ENCODE measurements around the gene OTUB2. TPM values are rescaled to one million over a fixed set of nuclear protein-coding genes. Genes with fewer than 3 reads are reported as not detected.

Gene OTUB2
- polyA plus RNA-seq, 1 of the 3 experiments (the other 2 are of a cell fraction): 1.4 TPM

DNA sequence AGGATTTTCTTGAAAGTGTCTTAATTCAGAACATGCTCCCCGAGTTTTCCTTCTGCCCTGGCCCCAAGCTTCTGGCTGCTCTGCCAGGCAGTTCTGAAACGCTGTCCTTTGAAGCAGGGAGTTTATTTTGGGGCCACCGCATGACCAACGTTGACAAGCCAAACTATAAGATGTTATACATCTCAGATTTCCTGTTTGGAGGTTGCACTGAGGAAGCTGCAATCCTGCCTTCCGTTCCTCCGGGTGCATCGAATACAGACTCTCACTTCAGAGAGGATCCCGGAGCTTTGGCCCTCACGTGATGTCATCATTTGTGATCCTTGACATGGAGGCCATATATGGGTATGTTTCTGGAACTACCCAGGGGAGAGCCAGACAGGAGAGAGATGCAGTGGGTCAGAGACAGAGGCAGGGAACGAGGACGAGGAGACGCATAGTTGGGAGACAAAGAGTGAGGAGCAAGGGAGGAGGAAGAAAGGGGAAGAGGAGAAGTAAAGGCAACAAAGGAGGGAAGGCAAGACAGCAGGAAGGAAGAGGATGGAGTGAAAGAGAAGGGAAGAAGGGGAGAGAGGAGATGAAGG, 49.6 kb upstream of the OTUB2 start, which contains the start of gene ASB2:
TSS of gene ASB2 (minus strand) at position 94 of the 581 bp plus-strand sequence. CDS start 12,031 bp downstream, outside the sequence.
- TF ChIP-seq CHD2 (IDR thresholded peaks at IDR 0.05; ENCODE audit: low read length, partially characterized antibody): no peak
- no peak for TF ChIP-seq NRF1 (IDR thresholded peaks at IDR 0.05; ENCODE audit: low read depth, low read length)
- TF ChIP-seq ELF1 (IDR thresholded peaks at IDR 0.05): no peak
- TF ChIP-seq SMC3 (IDR thresholded peaks at IDR 0.05; ENCODE audit: low read depth, low read length): no peak
- no peak for TF ChIP-seq RCOR1 (IDR thresholded peaks at IDR 0.05; ENCODE audit: low read length)
- TF ChIP-seq TAF1 (IDR thresholded peaks at IDR 0.05; ENCODE audit: borderline replicate concordance, low read depth, low read length): no peak
- TF ChIP-seq JUND (IDR thresholded peaks at IDR 0.05): no peak
- TF ChIP-seq POLR2AphosphoS5 (IDR thresholded peaks at IDR 0.05; ENCODE audit: low read depth, low read length): no peak
- no peak for TF ChIP-seq RXRA (IDR thresholded peaks at IDR 0.05; ENCODE audit: borderline replicate concordance, low read depth)
- TF ChIP-seq EZH2phosphoT487 (IDR thresholded peaks at IDR 0.05; ENCODE audit: borderline replicate concordance, low read depth): no peak
- TF ChIP-seq FOXJ3 (CRISPR knock-in tag; IDR thresholded peaks at IDR 0.05): no peak
- TF ChIP-seq NFIC (IDR thresholded peaks at IDR 0.05; ENCODE audit: borderline replicate concordance): no peak
- Histone ChIP-seq H3K36me3 (replicated peaks in 1 of 2; ENCODE audit: control insufficient read depth in 1 of 2, insufficient read depth in 2 of 2, low read length in 1 of 2) (no peaks in the 10 kb centered on the region), H3F3A (replicated peaks; ENCODE audit: insufficient read depth) (no peaks in the 10 kb centered on the region), H3K27ac (ENCODE audit: low read depth in 2 of 2, low read length in 1 of 2) (no peak within 1 kb of the TSS), H3K4me1 (ENCODE audit: control insufficient read depth in 1 of 2, insufficient read depth in 2 of 2, low read depth in 1 of 2, low read length in 1 of 2) (peaks cover 0 to 3% of the 10 kb centered on the region in 2 experiments; a peak in 1 of 4 replicates), H3K79me2 (ENCODE audit: insufficient read depth) (no peaks in the 10 kb centered on the region), H4K20me1 (ENCODE audit: insufficient read depth) (no peaks in the 10 kb centered on the region), H3K4me2 (no peak within 1 kb of the TSS), H3K27me3 (ENCODE audit: insufficient read depth) (no peaks in the 10 kb centered on the region), H3K9me3 (no peaks in the 10 kb centered on the region), H3K9ac (no peak within 1 kb of the TSS), H3K9me2 (no peaks in the 10 kb centered on the region), H2AFZ (ENCODE audit: low read depth) (no peak within 1 kb of the TSS), H3K4me3 (ENCODE audit: low read depth in 2 of 2, low read length in 1 of 2) (no peak within 1 kb of the TSS)
- DNase-seq: no peak
- ChIA-PET CTCF (interaction anchor here (1.3 to 1.8 kb wide), 2 partner anchors 25 to 38 kb away, joined by 4 to 6 read pairs; no protein-coding TSS in a partner anchor), POLR2A (no interaction called here)
- 75% methylated on average over 10 of the region's 12 CpGs for WGBS (ENCODE audit: low lambda C conversion rate)

DNA sequence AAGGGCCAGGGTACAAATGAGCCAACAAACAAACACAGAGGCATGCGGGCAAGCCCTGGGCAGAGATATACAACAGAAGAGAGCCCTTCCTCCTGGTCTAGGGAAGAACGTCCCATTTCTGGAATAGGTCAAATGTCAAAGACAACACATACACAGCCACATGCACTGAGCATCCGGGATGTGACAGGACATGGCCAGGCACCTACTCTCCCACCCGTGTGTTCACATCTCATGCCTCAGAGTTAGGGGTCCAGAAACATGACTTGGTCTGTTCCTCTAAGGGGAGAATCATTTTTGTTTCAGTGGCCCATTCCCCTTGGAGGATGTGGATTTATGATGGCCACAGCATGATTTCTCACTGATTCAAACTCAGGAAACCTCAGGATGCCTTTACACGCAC, 49.0 kb upstream of the OTUB2 start:
- H3K4me2 ChIP-seq: no peak overlapping the region
- H3K4me1 ChIP-seq (ENCODE audit: control insufficient read depth in 1 of 2, insufficient read depth in 2 of 2, low read depth in 1 of 2, low read length in 1 of 2): peaks cover 0 to 3% of the 10 kb centered on the region in 2 experiments; a peak in 1 of 4 replicates
- H3K27me3 ChIP-seq (ENCODE audit: insufficient read depth): no peaks in the 10 kb centered on the region
- H3K4me3 ChIP-seq (ENCODE audit: low read depth in 2 of 2, low read length in 1 of 2): no peak overlapping the region
- CTCF ChIA-PET: interaction anchor here (1.0 to 1.8 kb wide), 2 partner anchors 24 to 38 kb away, joined by 3 to 6 read pairs; no protein-coding TSS in a partner anchor
- H2AFZ ChIP-seq (ENCODE audit: low read depth): no peak overlapping the region
- H3K36me3 ChIP-seq (replicated peaks in 1 of 2; ENCODE audit: control insufficient read depth in 1 of 2, insufficient read depth in 2 of 2, low read length in 1 of 2): no peaks in the 10 kb centered on the region
- DNase-seq: no peak
- TF ChIP-seq RFX5 (IDR thresholded peaks at IDR 0.05; ENCODE audit: low read length) (no peak), SMC3 (IDR thresholded peaks at IDR 0.05; ENCODE audit: low read depth, low read length) (no peak), RCOR1 (IDR thresholded peaks at IDR 0.05; ENCODE audit: low read length) (no peak), POLR2AphosphoS5 (IDR thresholded peaks at IDR 0.05; ENCODE audit: low read depth, low read length) (no peak), TCF12 (IDR thresholded peaks at IDR 0.05) (no peak), GABPA (IDR thresholded peaks at IDR 0.05; ENCODE audit: low read depth) (no peak), JUND (IDR thresholded peaks at IDR 0.05) (no peak), MEF2A (IDR thresholded peaks at IDR 0.05; ENCODE audit: borderline replicate concordance, low read depth) (no peak), NFIC (IDR thresholded peaks at IDR 0.05; ENCODE audit: borderline replicate concordance) (no peak), FOSL2 (IDR thresholded peaks at IDR 0.05; ENCODE audit: borderline replicate concordance, low read depth) (no peak), ELF1 (IDR thresholded peaks at IDR 0.05) (no peak), FOXJ3 (CRISPR knock-in tag; IDR thresholded peaks at IDR 0.05) (no peak), NRF1 (IDR thresholded peaks at IDR 0.05; ENCODE audit: low read depth, low read length) (no peak), CHD2 (IDR thresholded peaks at IDR 0.05; ENCODE audit: low read length, partially characterized antibody) (no peak), YY1 (IDR thresholded peaks at IDR 0.05; ENCODE audit: low read depth) (no peak)
- TF ChIP-seq, protein P1, sequence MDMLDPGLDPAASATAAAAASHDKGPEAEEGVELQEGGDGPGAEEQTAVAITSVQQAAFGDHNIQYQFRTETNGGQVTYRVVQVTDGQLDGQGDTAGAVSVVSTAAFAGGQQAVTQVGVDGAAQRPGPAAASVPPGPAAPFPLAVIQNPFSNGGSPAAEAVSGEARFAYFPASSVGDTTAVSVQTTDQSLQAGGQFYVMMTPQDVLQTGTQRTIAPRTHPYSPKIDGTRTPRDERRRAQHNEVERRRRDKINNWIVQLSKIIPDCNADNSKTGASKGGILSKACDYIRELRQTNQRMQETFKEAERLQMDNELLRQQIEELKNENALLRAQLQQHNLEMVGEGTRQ (IDR thresholded peaks at IDR 0.05; ENCODE audit: borderline replicate concordance, low read depth, low read length): no peak
- TF ChIP-seq, protein P2, sequence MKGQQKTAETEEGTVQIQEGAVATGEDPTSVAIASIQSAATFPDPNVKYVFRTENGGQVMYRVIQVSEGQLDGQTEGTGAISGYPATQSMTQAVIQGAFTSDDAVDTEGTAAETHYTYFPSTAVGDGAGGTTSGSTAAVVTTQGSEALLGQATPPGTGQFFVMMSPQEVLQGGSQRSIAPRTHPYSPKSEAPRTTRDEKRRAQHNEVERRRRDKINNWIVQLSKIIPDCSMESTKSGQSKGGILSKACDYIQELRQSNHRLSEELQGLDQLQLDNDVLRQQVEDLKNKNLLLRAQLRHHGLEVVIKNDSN (IDR thresholded peaks at IDR 0.05; ENCODE audit: borderline replicate concordance, low read depth): no peak
- TF ChIP-seq, protein P3, sequence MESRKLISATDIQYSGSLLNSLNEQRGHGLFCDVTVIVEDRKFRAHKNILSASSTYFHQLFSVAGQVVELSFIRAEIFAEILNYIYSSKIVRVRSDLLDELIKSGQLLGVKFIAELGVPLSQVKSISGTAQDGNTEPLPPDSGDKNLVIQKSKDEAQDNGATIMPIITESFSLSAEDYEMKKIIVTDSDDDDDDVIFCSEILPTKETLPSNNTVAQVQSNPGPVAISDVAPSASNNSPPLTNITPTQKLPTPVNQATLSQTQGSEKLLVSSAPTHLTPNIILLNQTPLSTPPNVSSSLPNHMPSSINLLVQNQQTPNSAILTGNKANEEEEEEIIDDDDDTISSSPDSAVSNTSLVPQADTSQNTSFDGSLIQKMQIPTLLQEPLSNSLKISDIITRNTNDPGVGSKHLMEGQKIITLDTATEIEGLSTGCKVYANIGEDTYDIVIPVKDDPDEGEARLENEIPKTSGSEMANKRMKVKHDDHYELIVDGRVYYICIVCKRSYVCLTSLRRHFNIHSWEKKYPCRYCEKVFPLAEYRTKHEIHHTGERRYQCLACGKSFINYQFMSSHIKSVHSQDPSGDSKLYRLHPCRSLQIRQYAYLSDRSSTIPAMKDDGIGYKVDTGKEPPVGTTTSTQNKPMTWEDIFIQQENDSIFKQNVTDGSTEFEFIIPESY (IDR thresholded peaks at IDR 0.05; ENCODE audit: borderline replicate concordance, low read depth): no peak
- TF ChIP-seq, protein P4, sequence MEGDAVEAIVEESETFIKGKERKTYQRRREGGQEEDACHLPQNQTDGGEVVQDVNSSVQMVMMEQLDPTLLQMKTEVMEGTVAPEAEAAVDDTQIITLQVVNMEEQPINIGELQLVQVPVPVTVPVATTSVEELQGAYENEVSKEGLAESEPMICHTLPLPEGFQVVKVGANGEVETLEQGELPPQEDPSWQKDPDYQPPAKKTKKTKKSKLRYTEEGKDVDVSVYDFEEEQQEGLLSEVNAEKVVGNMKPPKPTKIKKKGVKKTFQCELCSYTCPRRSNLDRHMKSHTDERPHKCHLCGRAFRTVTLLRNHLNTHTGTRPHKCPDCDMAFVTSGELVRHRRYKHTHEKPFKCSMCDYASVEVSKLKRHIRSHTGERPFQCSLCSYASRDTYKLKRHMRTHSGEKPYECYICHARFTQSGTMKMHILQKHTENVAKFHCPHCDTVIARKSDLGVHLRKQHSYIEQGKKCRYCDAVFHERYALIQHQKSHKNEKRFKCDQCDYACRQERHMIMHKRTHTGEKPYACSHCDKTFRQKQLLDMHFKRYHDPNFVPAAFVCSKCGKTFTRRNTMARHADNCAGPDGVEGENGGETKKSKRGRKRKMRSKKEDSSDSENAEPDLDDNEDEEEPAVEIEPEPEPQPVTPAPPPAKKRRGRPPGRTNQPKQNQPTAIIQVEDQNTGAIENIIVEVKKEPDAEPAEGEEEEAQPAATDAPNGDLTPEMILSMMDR (IDR thresholded peaks at IDR 0.05): no peak
- H3K79me2 ChIP-seq (ENCODE audit: insufficient read depth): no peaks in the 10 kb centered on the region
- no peaks in the 10 kb centered on the region for H3F3A ChIP-seq (replicated peaks; ENCODE audit: insufficient read depth)
- H3K9me2 ChIP-seq: no peaks in the 10 kb centered on the region
- no peak overlapping the region for H3K27ac ChIP-seq (ENCODE audit: low read depth in 2 of 2, low read length in 1 of 2)
- POLR2A ChIA-PET: no interaction called here
- H4K20me1 ChIP-seq (ENCODE audit: insufficient read depth): no peaks in the 10 kb centered on the region
- no peak overlapping the region for H3K9ac ChIP-seq
- H3K9me3 ChIP-seq: no peaks in the 10 kb centered on the region
- WGBS (ENCODE audit: low lambda C conversion rate): 70% methylated on average over 4 of the region's 5 CpGs
